ENCODE measurements around the gene CDC42SE2. TPM values are rescaled to one million over a fixed set of nuclear protein-coding genes. Genes with fewer than 3 reads are reported as not detected.

CDC42SE2 gene
- polyA plus RNA-seq, 3 donors, result 34.4 to 135 (median 92.6) TPM

- peaks cover 6 to 18% of the 10 kb centered on the region in 2 donors for H3K36me3 ChIP-seq (replicated peaks in 1 of 2; ENCODE audit: control insufficient read depth in 1 of 2, insufficient read depth in 2 of 2, low read length in 2 of 2)
- H3K27me3 ChIP-seq (ENCODE audit: control insufficient read depth in 2 of 2, insufficient read depth in 2 of 2, low read length in 2 of 2), result no peaks in the 10 kb centered on the region
- peak; percentile 14 to 36 (median 33) for DNase-seq
- Mint-ChIP-seq H3K27me3 (ENCODE audit: low read depth in 3 of 3) (no peaks in the 10 kb centered on the region), H3K4me3 (peak overlapping the region; percentile 4 to 67), H3K9me3 (peaks cover 0 to 2% (median 0%) of the 10 kb centered on the region in 7 donors), H3K36me3 (peaks cover 16 to 20% of the 10 kb centered on the region in 2 donors), H3K27ac (peak overlapping the region; percentile 94 to 99 (median 97)), H3K4me1 (peaks cover 53% of the 10 kb centered on the region)
- peaks cover 98% of the 10 kb centered on the region for H3K79me2 ChIP-seq (ENCODE audit: insufficient read depth, low read length)
- peak overlapping the region; percentile 83 to 93 for H3K27ac ChIP-seq (ENCODE audit: low read depth in 1 of 2, low read length in 2 of 2)
- peak overlapping the region in 1 of 3 experiments; percentile 4 for H3K4me3 ChIP-seq (replicated peaks in 1 of 3; ENCODE audit: low read depth in 2 of 3, low read length in 3 of 3)
- H3K9ac ChIP-seq (ENCODE audit: insufficient read depth, low read length, poor library complexity, severe bottlenecking), result peak overlapping the region; percentile 16
- TF ChIP-seq, protein P1, sequence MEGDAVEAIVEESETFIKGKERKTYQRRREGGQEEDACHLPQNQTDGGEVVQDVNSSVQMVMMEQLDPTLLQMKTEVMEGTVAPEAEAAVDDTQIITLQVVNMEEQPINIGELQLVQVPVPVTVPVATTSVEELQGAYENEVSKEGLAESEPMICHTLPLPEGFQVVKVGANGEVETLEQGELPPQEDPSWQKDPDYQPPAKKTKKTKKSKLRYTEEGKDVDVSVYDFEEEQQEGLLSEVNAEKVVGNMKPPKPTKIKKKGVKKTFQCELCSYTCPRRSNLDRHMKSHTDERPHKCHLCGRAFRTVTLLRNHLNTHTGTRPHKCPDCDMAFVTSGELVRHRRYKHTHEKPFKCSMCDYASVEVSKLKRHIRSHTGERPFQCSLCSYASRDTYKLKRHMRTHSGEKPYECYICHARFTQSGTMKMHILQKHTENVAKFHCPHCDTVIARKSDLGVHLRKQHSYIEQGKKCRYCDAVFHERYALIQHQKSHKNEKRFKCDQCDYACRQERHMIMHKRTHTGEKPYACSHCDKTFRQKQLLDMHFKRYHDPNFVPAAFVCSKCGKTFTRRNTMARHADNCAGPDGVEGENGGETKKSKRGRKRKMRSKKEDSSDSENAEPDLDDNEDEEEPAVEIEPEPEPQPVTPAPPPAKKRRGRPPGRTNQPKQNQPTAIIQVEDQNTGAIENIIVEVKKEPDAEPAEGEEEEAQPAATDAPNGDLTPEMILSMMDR (IDR thresholded peaks at IDR 0.05), result no peak
- H3K4me2 ChIP-seq (replicated peaks; ENCODE audit: extremely low read depth, low read length, poor library complexity, severe bottlenecking), result peak overlapping the region; percentile 23
- H3K9me3 ChIP-seq (replicated peaks in 1 of 2; ENCODE audit: control insufficient read depth in 1 of 2, insufficient read depth in 1 of 2, low read length in 2 of 2), result no peaks in the 10 kb centered on the region
- H3K4me1 ChIP-seq (ENCODE audit: control insufficient read depth in 1 of 2, insufficient read depth in 2 of 2, low read length in 2 of 2), result peaks cover 45 to 50% of the 10 kb centered on the region in 2 donors
- intact Hi-C loops (cut with micrococcal nuclease), result loop anchor here (5.0 to 10.0 kb wide), 4 partner anchors 104 to 219 kb away; partner anchors contain the start of gene CDC42SE2 (in 1 of the 2)
- no peak overlapping the region for H2AFZ ChIP-seq (ENCODE audit: insufficient read depth, low read depth, low read length, poor library complexity, severe bottlenecking)
- peaks cover 17% of the 10 kb centered on the region for H4K20me1 ChIP-seq (ENCODE audit: insufficient read depth, low read length)
- WGBS (ENCODE audit: insufficient coverage), result no CpG with 5 or more reads among the region's 4 CpGs
Observed at GRCh38 chr5:131381021-131381420, 117.2 kb downstream of the CDC42SE2 start.

- H3K9me3 Mint-ChIP-seq, result peaks cover 0 to 2% (median 0%) of the 10 kb centered on the region in 7 donors
- Histone ChIP-seq H3K4me2 (replicated peaks; ENCODE audit: extremely low read depth, low read length, poor library complexity, severe bottlenecking) (no peak overlapping the region), H2AFZ (ENCODE audit: insufficient read depth, low read depth, low read length, poor library complexity, severe bottlenecking) (no peak overlapping the region), H3K4me1 (ENCODE audit: control insufficient read depth in 1 of 2, insufficient read depth in 2 of 2, low read length in 2 of 2) (peaks cover 45 to 50% of the 10 kb centered on the region in 2 donors), H4K20me1 (ENCODE audit: insufficient read depth, low read length) (peaks cover 19% of the 10 kb centered on the region), H3K27ac (ENCODE audit: low read depth in 1 of 2, low read length in 2 of 2) (peak overlapping the region; percentile 83 to 93), H3K27me3 (ENCODE audit: control insufficient read depth in 2 of 2, insufficient read depth in 2 of 2, low read length in 2 of 2) (no peaks in the 10 kb centered on the region), H3K9ac (ENCODE audit: insufficient read depth, low read length, poor library complexity, severe bottlenecking) (no peak overlapping the region), H3K4me3 (replicated peaks in 1 of 3; ENCODE audit: low read depth in 2 of 3, low read length in 3 of 3) (no peak overlapping the region), H3K9me3 (replicated peaks in 1 of 2; ENCODE audit: control insufficient read depth in 1 of 2, insufficient read depth in 1 of 2, low read length in 2 of 2) (no peaks in the 10 kb centered on the region), H3K36me3 (replicated peaks in 1 of 2; ENCODE audit: control insufficient read depth in 1 of 2, insufficient read depth in 2 of 2, low read length in 2 of 2) (peaks cover 13 to 26% of the 10 kb centered on the region in 2 donors), H3K79me2 (ENCODE audit: insufficient read depth, low read length) (peaks cover 94% of the 10 kb centered on the region)
- WGBS (ENCODE audit: insufficient coverage), result 100% methylated on average over 2 of the region's 2 CpGs
- no peak for DNase-seq
- no peak overlapping the region for H3K4me3 Mint-ChIP-seq
- no peaks in the 10 kb centered on the region for H3K27me3 Mint-ChIP-seq (ENCODE audit: low read depth in 3 of 3)
- TF ChIP-seq, protein P1 (IDR thresholded peaks at IDR 0.05), result no peak
- peak overlapping the region; percentile 94 to 99 (median 97) for H3K27ac Mint-ChIP-seq
- H3K4me1 Mint-ChIP-seq, result peaks cover 52% of the 10 kb centered on the region
- intact Hi-C loops (cut with micrococcal nuclease), result loop anchor here (5.0 to 10.0 kb wide), 4 partner anchors 104 to 219 kb away; partner anchors contain the start of gene CDC42SE2 (in 1 of the 2)
- peaks cover 23 to 25% of the 10 kb centered on the region in 2 donors for H3K36me3 Mint-ChIP-seq
Observed at GRCh38 chr5:131381777-131382176, 117.9 kb downstream of the CDC42SE2 start.
